ENCODE data around the gene TRMT44.

The TRMT44 gene

DNA sequence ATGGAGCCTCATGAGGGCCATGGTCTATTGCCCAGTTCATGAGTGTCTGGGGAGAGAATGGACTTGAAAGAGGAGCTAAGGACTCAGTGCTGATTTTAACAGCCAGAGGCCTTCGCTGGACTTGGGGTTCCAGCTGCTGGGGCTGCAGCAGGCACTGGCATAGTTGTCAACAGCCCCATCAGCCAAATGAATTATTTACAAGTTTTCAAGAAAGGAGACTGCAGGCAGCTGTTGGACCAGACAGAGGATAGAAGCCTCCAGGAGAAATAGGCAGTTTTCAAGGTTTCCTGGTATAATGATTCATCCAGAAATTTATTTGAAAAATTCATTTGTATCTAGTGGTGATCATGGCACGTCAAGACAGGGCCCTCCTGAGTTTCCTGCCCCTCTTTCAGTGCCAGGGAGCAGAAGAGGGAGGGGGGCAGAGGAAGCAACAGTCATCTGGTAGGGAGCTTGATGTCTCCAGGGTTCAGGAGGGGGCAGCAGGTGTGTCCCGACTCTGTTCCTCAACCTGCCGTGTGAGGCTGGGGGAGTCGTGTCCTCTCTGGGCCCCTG lies 76.5 kb downstream of the TRMT44 start:
- Histone ChIP-seq H3K27me3 (replicated peaks; ENCODE audit: control insufficient read depth, insufficient read depth, low read length) (peaks cover 4% of the 10 kb centered on the region), H3K4me3 (ENCODE audit: low read length) (no peak overlapping the region), H3K9ac (ENCODE audit: low read length) (no peak overlapping the region), H3K4me1 (ENCODE audit: control insufficient read depth, insufficient read depth, low read length) (peaks cover 6% of the 10 kb centered on the region), H3K9me3 (ENCODE audit: control insufficient read depth, low read length) (peaks cover 28% of the 10 kb centered on the region), H3K36me3 (ENCODE audit: control insufficient read depth, insufficient read depth, low read length, severe bottlenecking) (no peaks in the 10 kb centered on the region)
- DNase-seq (ENCODE audit: low read depth) = peak; percentile 25

DNA sequence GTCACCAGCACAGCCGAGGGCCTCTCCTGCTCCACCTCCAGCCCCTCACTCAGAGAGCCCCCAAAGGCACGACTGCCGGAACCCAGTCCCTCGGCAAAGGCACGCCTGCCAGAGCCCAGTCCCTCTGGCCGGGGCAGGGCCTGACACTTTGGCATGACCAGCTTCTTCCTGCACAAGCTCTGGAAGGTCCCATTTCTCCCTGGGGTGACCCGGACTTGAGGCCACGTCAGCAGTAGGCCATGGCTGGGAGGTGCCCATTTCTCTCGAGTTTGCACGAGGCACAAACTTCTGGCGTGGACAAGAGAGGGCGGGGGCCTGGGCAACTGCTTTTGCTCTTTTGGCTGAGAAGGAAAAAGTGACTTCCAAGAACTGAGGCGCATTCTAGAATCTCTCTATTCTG lies 77.4 kb downstream of the TRMT44 start:
- no peak for DNase-seq (ENCODE audit: low read depth)
- no peak overlapping the region for H3K9ac ChIP-seq (ENCODE audit: low read length)
- H3K4me1 ChIP-seq (ENCODE audit: control insufficient read depth, insufficient read depth, low read length) = peaks cover 6% of the 10 kb centered on the region
- H3K36me3 ChIP-seq (ENCODE audit: control insufficient read depth, insufficient read depth, low read length, severe bottlenecking) = no peaks in the 10 kb centered on the region
- peaks cover 28% of the 10 kb centered on the region for H3K9me3 ChIP-seq (ENCODE audit: control insufficient read depth, low read length)
- H3K27me3 ChIP-seq (replicated peaks; ENCODE audit: control insufficient read depth, insufficient read depth, low read length) = peaks cover 4% of the 10 kb centered on the region
- H3K4me3 ChIP-seq (ENCODE audit: low read length) = no peak overlapping the region

GRCh38 chr4:8522160-8523120 lies 81.9 kb downstream of the TRMT44 start:
- Histone ChIP-seq H3K4me1 (ENCODE audit: control insufficient read depth, insufficient read depth, low read length) (peaks cover 26% of the 10 kb centered on the region), H3K4me3 (ENCODE audit: low read length) (no peak overlapping the region), H3K36me3 (ENCODE audit: control insufficient read depth, insufficient read depth, low read length, severe bottlenecking) (no peaks in the 10 kb centered on the region), H3K27me3 (replicated peaks; ENCODE audit: control insufficient read depth, insufficient read depth, low read length) (no peaks in the 10 kb centered on the region), H3K9me3 (ENCODE audit: control insufficient read depth, low read length) (peaks cover 20% of the 10 kb centered on the region), H3K9ac (ENCODE audit: low read length) (no peak overlapping the region)
- DNase-seq (ENCODE audit: low read depth) = no peak

GRCh38 chr4:8523175-8523574 lies 82.6 kb downstream of the TRMT44 start:
- peaks cover 23% of the 10 kb centered on the region for H3K4me1 ChIP-seq (ENCODE audit: control insufficient read depth, insufficient read depth, low read length)
- DNase-seq (ENCODE audit: low read depth) = no peak

GRCh38 chr4:8523766-8524165 lies 83.2 kb downstream of the TRMT44 start:
- peaks cover 21% of the 10 kb centered on the region for H3K4me1 ChIP-seq (ENCODE audit: control insufficient read depth, insufficient read depth, low read length)
- H3K4me3 ChIP-seq (ENCODE audit: low read length) = no peak overlapping the region
- no peak overlapping the region for H3K9ac ChIP-seq (ENCODE audit: low read length)
- DNase-seq (ENCODE audit: low read depth) = no peak
- no peaks in the 10 kb centered on the region for H3K27me3 ChIP-seq (replicated peaks; ENCODE audit: control insufficient read depth, insufficient read depth, low read length)
- H3K9me3 ChIP-seq (ENCODE audit: control insufficient read depth, low read length) = peaks cover 20% of the 10 kb centered on the region
- no peaks in the 10 kb centered on the region for H3K36me3 ChIP-seq (ENCODE audit: control insufficient read depth, insufficient read depth, low read length, severe bottlenecking)

More at GRCh38 chr4:8523175-8523574, 82.6 kb downstream of the TRMT44 start:
- peaks cover 20% of the 10 kb centered on the region for H3K9me3 ChIP-seq (ENCODE audit: control insufficient read depth, low read length)
- H3K4me3 ChIP-seq (ENCODE audit: low read length) = no peak overlapping the region
- no peaks in the 10 kb centered on the region for H3K27me3 ChIP-seq (replicated peaks; ENCODE audit: control insufficient read depth, insufficient read depth, low read length)
- H3K9ac ChIP-seq (ENCODE audit: low read length) = no peak overlapping the region
- H3K36me3 ChIP-seq (ENCODE audit: control insufficient read depth, insufficient read depth, low read length, severe bottlenecking) = no peaks in the 10 kb centered on the region

DNA sequence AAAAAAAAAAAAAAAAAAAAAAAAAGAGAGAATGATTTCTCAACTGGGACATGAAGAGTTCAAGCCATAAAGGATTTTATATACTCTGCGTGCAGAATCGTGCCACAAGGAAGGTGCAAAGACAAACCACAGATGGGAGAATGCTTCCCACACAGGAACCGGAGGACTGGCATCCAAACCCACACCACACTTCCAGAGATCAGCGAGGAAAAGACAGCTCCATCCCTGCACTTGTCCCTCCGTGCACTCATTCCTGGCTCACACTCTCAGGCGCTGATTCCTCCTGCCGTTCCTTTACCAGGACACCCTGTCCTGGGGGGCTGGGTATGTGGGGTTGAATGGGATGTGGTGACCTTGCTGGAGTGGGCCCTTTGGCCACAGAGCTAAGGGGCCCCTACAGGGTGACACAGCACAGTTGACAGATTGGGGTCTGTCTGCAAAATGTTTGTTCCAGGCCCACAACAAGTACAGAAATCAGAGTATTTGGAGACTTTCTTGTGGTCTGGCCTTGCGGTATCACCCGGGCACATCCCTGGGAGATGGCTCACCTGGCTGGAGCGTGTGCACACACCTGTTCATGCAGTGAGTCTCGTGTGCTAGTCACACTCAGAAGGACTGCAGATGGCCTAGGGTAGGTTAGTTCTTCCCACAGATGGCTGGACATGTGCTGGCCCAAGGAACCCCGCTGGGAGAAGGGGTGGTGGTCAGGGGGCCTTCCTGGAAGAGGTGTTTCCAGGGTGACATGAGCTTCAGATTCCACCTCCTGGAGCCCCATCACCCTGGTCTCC lies 84.2 kb downstream of the TRMT44 start:
- no peak for DNase-seq (ENCODE audit: low read depth)
- H3K27me3 ChIP-seq (replicated peaks; ENCODE audit: control insufficient read depth, insufficient read depth, low read length) = no peaks in the 10 kb centered on the region
- peaks cover 21% of the 10 kb centered on the region for H3K4me1 ChIP-seq (ENCODE audit: control insufficient read depth, insufficient read depth, low read length)
- peaks cover 27% of the 10 kb centered on the region for H3K9me3 ChIP-seq (ENCODE audit: control insufficient read depth, low read length)
- H3K36me3 ChIP-seq (ENCODE audit: control insufficient read depth, insufficient read depth, low read length, severe bottlenecking) = no peaks in the 10 kb centered on the region
- no peak overlapping the region for H3K4me3 ChIP-seq (ENCODE audit: low read length)
- H3K9ac ChIP-seq (ENCODE audit: low read length) = no peak overlapping the region

GRCh38 chr4:8525383-8526120 lies 85.0 kb downstream of the TRMT44 start:
- Histone ChIP-seq H3K4me1 (ENCODE audit: control insufficient read depth, insufficient read depth, low read length) (peaks cover 21% of the 10 kb centered on the region), H3K36me3 (ENCODE audit: control insufficient read depth, insufficient read depth, low read length, severe bottlenecking) (no peaks in the 10 kb centered on the region), H3K27me3 (replicated peaks; ENCODE audit: control insufficient read depth, insufficient read depth, low read length) (no peaks in the 10 kb centered on the region), H3K4me3 (ENCODE audit: low read length) (no peak overlapping the region), H3K9ac (ENCODE audit: low read length) (peak overlapping the region; percentile 40), H3K9me3 (ENCODE audit: control insufficient read depth, low read length) (peaks cover 23% of the 10 kb centered on the region)
- DNase-seq (ENCODE audit: low read depth) = peak; percentile 51
